ENCODE data around the gene DBF4B.

DBF4B gene

GRCh38 chr17:44776628-44777393 is 68.3 kb downstream of the DBF4B start:
- H3K4me3 ChIP-seq (ENCODE audit: low read length) = peak overlapping the region; percentile 70
- H3K27ac ChIP-seq (ENCODE audit: low read depth, low read length) = peak overlapping the region; percentile 32
- H3K9ac ChIP-seq (ENCODE audit: low read length) = no peak overlapping the region
- no peaks in the 10 kb centered on the region for H3K36me3 ChIP-seq (ENCODE audit: control insufficient read depth, insufficient read depth, low read length)
- H3K27me3 ChIP-seq (ENCODE audit: control insufficient read depth, insufficient read depth, low read length) = no peaks in the 10 kb centered on the region
- peaks cover 18% of the 10 kb centered on the region for H3K4me1 ChIP-seq (ENCODE audit: control insufficient read depth, insufficient read depth, low read length)

- Histone ChIP-seq H3K9ac (ENCODE audit: low read length) (no peak overlapping the region), H3K36me3 (ENCODE audit: control insufficient read depth, insufficient read depth, low read length) (no peaks in the 10 kb centered on the region), H3K4me3 (ENCODE audit: low read length) (no peak overlapping the region), H3K27ac (ENCODE audit: low read depth, low read length) (no peak overlapping the region), H3K4me1 (ENCODE audit: control insufficient read depth, insufficient read depth, low read length) (peaks cover 26% of the 10 kb centered on the region), H3K27me3 (ENCODE audit: control insufficient read depth, insufficient read depth, low read length) (no peaks in the 10 kb centered on the region)
These were observed 69.2 kb downstream of the DBF4B start for GRCh38 chr17:44777394-44778348.

GRCh38 chr17:44778656-44779210 is 70.3 kb downstream of the DBF4B start:
- Histone ChIP-seq H3K4me1 (ENCODE audit: control insufficient read depth, insufficient read depth, low read length) (peaks cover 29% of the 10 kb centered on the region), H3K9ac (ENCODE audit: low read length) (no peak overlapping the region), H3K36me3 (ENCODE audit: control insufficient read depth, insufficient read depth, low read length) (no peaks in the 10 kb centered on the region), H3K4me3 (ENCODE audit: low read length) (peak overlapping the region; percentile 58), H3K27me3 (ENCODE audit: control insufficient read depth, insufficient read depth, low read length) (no peaks in the 10 kb centered on the region), H3K27ac (ENCODE audit: low read depth, low read length) (peak overlapping the region; percentile 46)

GRCh38 chr17:44779211-44780025 is 71.0 kb downstream of the DBF4B start:
- Histone ChIP-seq H3K27me3 (ENCODE audit: control insufficient read depth, insufficient read depth, low read length) (no peaks in the 10 kb centered on the region), H3K27ac (ENCODE audit: low read depth, low read length) (peak overlapping the region; percentile 90), H3K4me3 (ENCODE audit: low read length) (peak overlapping the region; percentile 58), H3K9ac (ENCODE audit: low read length) (peak overlapping the region; percentile 65), H3K4me1 (ENCODE audit: control insufficient read depth, insufficient read depth, low read length) (peaks cover 29% of the 10 kb centered on the region), H3K36me3 (ENCODE audit: control insufficient read depth, insufficient read depth, low read length) (no peaks in the 10 kb centered on the region)

GRCh38 chr17:44780161-44780560 is 71.7 kb downstream of the DBF4B start:
- Histone ChIP-seq H3K27ac (ENCODE audit: low read depth, low read length) (peak overlapping the region; percentile 90), H3K36me3 (ENCODE audit: control insufficient read depth, insufficient read depth, low read length) (no peaks in the 10 kb centered on the region), H3K9ac (ENCODE audit: low read length) (no peak overlapping the region), H3K4me3 (ENCODE audit: low read length) (no peak overlapping the region), H3K27me3 (ENCODE audit: control insufficient read depth, insufficient read depth, low read length) (no peaks in the 10 kb centered on the region), H3K4me1 (ENCODE audit: control insufficient read depth, insufficient read depth, low read length) (peaks cover 25% of the 10 kb centered on the region)

GRCh38 chr17:44780845-44781480 is 72.5 kb downstream of the DBF4B start:
- H3K36me3 ChIP-seq (ENCODE audit: control insufficient read depth, insufficient read depth, low read length) = no peaks in the 10 kb centered on the region
- peak overlapping the region; percentile 90 for H3K27ac ChIP-seq (ENCODE audit: low read depth, low read length)
- peaks cover 23% of the 10 kb centered on the region for H3K4me1 ChIP-seq (ENCODE audit: control insufficient read depth, insufficient read depth, low read length)
- H3K9ac ChIP-seq (ENCODE audit: low read length) = no peak overlapping the region
- no peak overlapping the region for H3K4me3 ChIP-seq (ENCODE audit: low read length)
- H3K27me3 ChIP-seq (ENCODE audit: control insufficient read depth, insufficient read depth, low read length) = peaks cover 2% of the 10 kb centered on the region

- peak overlapping the region; percentile 90 for H3K27ac ChIP-seq (ENCODE audit: low read depth, low read length)
- H3K36me3 ChIP-seq (ENCODE audit: control insufficient read depth, insufficient read depth, low read length) = no peaks in the 10 kb centered on the region
- peaks cover 2% of the 10 kb centered on the region for H3K27me3 ChIP-seq (ENCODE audit: control insufficient read depth, insufficient read depth, low read length)
- no peak overlapping the region for H3K9ac ChIP-seq (ENCODE audit: low read length)
- peaks cover 25% of the 10 kb centered on the region for H3K4me1 ChIP-seq (ENCODE audit: control insufficient read depth, insufficient read depth, low read length)
- H3K4me3 ChIP-seq (ENCODE audit: low read length) = no peak overlapping the region
These were observed 73.3 kb downstream of the DBF4B start for GRCh38 chr17:44781551-44782325.

- H3K27me3 ChIP-seq (ENCODE audit: control insufficient read depth, insufficient read depth, low read length) = peaks cover 2% of the 10 kb centered on the region
- H3K9ac ChIP-seq (ENCODE audit: low read length) = peak overlapping the region; percentile 10
- peak overlapping the region; percentile 90 for H3K27ac ChIP-seq (ENCODE audit: low read depth, low read length)
- H3K4me1 ChIP-seq (ENCODE audit: control insufficient read depth, insufficient read depth, low read length) = peaks cover 32% of the 10 kb centered on the region
- no peak overlapping the region for H3K4me3 ChIP-seq (ENCODE audit: low read length)
- H3K36me3 ChIP-seq (ENCODE audit: control insufficient read depth, insufficient read depth, low read length) = no peaks in the 10 kb centered on the region
These were observed 73.9 kb downstream of the DBF4B start for GRCh38 chr17:44782326-44782850.

- peaks cover 22% of the 10 kb centered on the region for H3K4me1 ChIP-seq (ENCODE audit: control insufficient read depth, insufficient read depth, low read length)
- no peaks in the 10 kb centered on the region for H3K36me3 ChIP-seq (ENCODE audit: control insufficient read depth, insufficient read depth, low read length)
- H3K4me3 ChIP-seq (ENCODE audit: low read length) = no peak overlapping the region
- H3K27me3 ChIP-seq (ENCODE audit: control insufficient read depth, insufficient read depth, low read length) = peaks cover 2% of the 10 kb centered on the region
- H3K27ac ChIP-seq (ENCODE audit: low read depth, low read length) = no peak overlapping the region
- no peak overlapping the region for H3K9ac ChIP-seq (ENCODE audit: low read length)
These were observed 77.5 kb downstream of the DBF4B start for GRCh38 chr17:44785921-44786320.

- Histone ChIP-seq H3K36me3 (ENCODE audit: control insufficient read depth, insufficient read depth, low read length) (no peaks in the 10 kb centered on the region), H3K27me3 (ENCODE audit: control insufficient read depth, insufficient read depth, low read length) (peaks cover 2% of the 10 kb centered on the region), H3K27ac (ENCODE audit: low read depth, low read length) (peak overlapping the region; percentile 75), H3K9ac (ENCODE audit: low read length) (no peak overlapping the region), H3K4me3 (ENCODE audit: low read length) (peak overlapping the region; percentile 8), H3K4me1 (ENCODE audit: control insufficient read depth, insufficient read depth, low read length) (peaks cover 22% of the 10 kb centered on the region)
These were observed 78.2 kb downstream of the DBF4B start for GRCh38 chr17:44786551-44787081.

Data from rectal smooth muscle tissue (tissue), 1 donor.